Measurements from ENCODE around the gene CABLES1. TPM values are rescaled to one million over a fixed set of nuclear protein-coding genes. Genes with fewer than 3 reads are reported as not detected.
A peak's percentile ranks its signal among the peaks of the same experiment; 100 is the strongest.

The CABLES1 gene
- total and polyA plus RNA-seq, 2 experiments from 2014 or later, result 3.8 to 4.1 TPM

- DNase-seq (ENCODE audit: low read depth in 1 of 2, low spot score in 1 of 2), result no peak
Observed at GRCh38 chr18:23182606-23183005, 47.3 kb downstream of the CABLES1 start.

DNA sequence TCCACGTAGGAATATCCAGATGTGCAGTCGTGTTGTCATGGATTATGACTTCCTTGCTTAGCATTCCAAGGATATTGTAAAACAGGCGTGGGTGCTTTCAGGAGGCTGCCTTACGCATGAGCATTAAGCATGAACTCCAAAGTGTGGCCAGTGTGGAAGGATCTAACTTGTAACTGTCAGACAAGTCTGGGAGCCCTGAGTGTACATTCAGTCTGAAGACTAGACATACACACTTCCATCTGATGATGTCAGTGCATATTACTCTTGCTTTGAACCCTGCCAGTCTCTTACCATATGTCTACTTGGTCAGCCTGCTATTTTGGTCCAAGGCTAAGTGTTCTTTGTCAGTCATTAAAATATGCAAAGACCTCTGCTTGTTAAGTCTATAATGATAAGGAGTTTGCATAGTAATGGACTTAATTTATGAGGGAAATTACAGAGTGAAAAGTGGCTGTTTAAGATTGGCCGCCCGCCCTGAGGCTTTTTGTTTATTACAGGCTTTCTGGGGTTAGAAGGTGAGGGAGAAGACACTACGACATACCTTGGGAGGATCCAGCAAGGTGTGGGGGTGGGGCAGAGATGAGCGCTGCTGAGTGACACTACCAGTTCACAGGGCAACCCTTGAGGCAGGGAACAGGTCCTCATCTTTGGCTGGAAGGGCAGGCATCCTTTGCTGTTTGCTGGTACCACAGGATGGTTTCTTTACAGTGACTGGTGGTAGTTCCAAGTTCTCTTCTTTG, 48.3 kb downstream of the CABLES1 start:
- H3K27ac ChIP-seq, result no peak overlapping the region
- no peaks in the 10 kb centered on the region for H3K9me3 ChIP-seq (ENCODE audit: low read depth)
- H3K4me3 ChIP-seq, result no peak overlapping the region
- TF ChIP-seq CTCF (IDR thresholded peaks at IDR 0.05; ENCODE audit: low read depth, low read length), result no peak
- H3K36me3 ChIP-seq, result no peaks in the 10 kb centered on the region
- peak in 1 of 2 donors; percentile 25 for DNase-seq (ENCODE audit: low read depth in 1 of 2, low spot score in 1 of 2)
- no peaks in the 10 kb centered on the region for H3K27me3 ChIP-seq
- peaks cover 4% of the 10 kb centered on the region for H3K4me1 ChIP-seq (ENCODE audit: low read depth)

More at GRCh38 chr18:23182606-23183005, 47.3 kb downstream of the CABLES1 start:
- Histone ChIP-seq H3K36me3 (no peaks in the 10 kb centered on the region), H3K4me1 (ENCODE audit: low read depth) (peaks cover 4% of the 10 kb centered on the region), H3K4me3 (no peak overlapping the region), H3K27ac (no peak overlapping the region), H3K27me3 (no peaks in the 10 kb centered on the region), H3K9me3 (ENCODE audit: low read depth) (no peaks in the 10 kb centered on the region)
- no peak for TF ChIP-seq CTCF (IDR thresholded peaks at IDR 0.05; ENCODE audit: low read depth, low read length)

DNA sequence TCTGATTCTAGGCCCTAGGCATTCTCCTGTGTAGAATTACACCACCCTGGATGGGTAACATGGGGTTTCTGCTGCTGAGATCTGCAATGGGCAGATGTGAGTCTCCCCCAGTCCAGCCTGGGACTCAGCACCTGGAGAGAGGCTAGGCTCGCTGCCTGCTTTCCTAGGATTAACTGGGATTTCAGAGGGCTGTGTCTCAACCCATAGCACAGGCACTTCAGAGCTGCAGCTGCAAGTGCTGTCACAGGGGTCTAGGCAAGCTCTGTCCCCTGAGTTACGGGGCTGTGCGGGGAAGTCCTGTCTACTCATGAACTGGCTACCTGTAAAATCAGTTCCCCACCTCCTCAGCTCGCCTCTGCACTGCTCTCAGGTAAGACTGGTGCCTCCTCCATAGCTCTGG, 51.5 kb downstream of the CABLES1 start:
- no peaks in the 10 kb centered on the region for H3K27me3 ChIP-seq

GRCh38 chr18:23188068-23188760, 52.9 kb downstream of the CABLES1 start:
- H3K27ac ChIP-seq, result no peak overlapping the region
- peak in 1 of 2 donors; percentile 30 for DNase-seq (ENCODE audit: low read depth in 1 of 2, low spot score in 1 of 2)
- TF ChIP-seq CTCF (IDR thresholded peaks at IDR 0.05; ENCODE audit: low read depth, low read length), result no peak
- H3K36me3 ChIP-seq, result no peaks in the 10 kb centered on the region
- no peak overlapping the region for H3K4me3 ChIP-seq
- no peaks in the 10 kb centered on the region for H3K9me3 ChIP-seq (ENCODE audit: low read depth)
- no peaks in the 10 kb centered on the region for H3K27me3 ChIP-seq
- peaks cover 4% of the 10 kb centered on the region for H3K4me1 ChIP-seq (ENCODE audit: low read depth)

More for the DNA sequence above, 51.5 kb downstream of the CABLES1 start:
- Histone ChIP-seq H3K36me3 (no peaks in the 10 kb centered on the region), H3K27ac (no peak overlapping the region), H3K4me3 (no peak overlapping the region), H3K4me1 (ENCODE audit: low read depth) (peaks cover 4% of the 10 kb centered on the region), H3K9me3 (ENCODE audit: low read depth) (no peaks in the 10 kb centered on the region)
- DNase-seq (ENCODE audit: low read depth in 1 of 2, low spot score in 1 of 2), result no peak
- TF ChIP-seq CTCF (IDR thresholded peaks at IDR 0.05; ENCODE audit: low read depth, low read length), result no peak

DNA sequence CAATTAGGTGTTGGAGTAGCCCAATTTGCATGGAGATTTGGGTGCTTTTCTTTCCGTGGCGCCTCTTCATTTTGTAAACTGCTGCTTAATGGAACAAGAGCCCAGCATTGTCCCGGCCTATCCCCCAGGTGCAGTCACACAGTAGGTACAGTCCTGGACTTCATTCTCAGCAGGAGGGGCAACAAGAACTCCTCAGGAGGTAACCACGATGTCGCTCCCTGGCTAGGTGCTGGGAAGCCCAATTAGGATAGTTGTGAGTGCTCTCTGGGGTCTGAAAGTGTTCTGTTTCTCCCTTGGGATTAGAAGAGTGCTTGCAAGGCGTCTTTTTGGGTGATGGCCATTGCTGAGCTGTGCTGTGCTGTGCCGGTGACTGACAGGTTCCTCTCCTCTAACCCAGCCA, 53.8 kb downstream of the CABLES1 start:
- no peak for TF ChIP-seq CTCF (IDR thresholded peaks at IDR 0.05; ENCODE audit: low read depth, low read length)
- no peak overlapping the region for H3K27ac ChIP-seq

More for the DNA sequence above, 53.8 kb downstream of the CABLES1 start:
- H3K27me3 ChIP-seq, result no peaks in the 10 kb centered on the region
- no peak for DNase-seq (ENCODE audit: low read depth in 1 of 2, low spot score in 1 of 2)
- no peaks in the 10 kb centered on the region for H3K9me3 ChIP-seq (ENCODE audit: low read depth)
- H3K36me3 ChIP-seq, result no peaks in the 10 kb centered on the region
- H3K4me3 ChIP-seq, result no peak overlapping the region
- H3K4me1 ChIP-seq (ENCODE audit: low read depth), result peaks cover 4% of the 10 kb centered on the region
